ENCODE data around the gene SCN3B.
"Not testable (repeated sequence)": the region's sequence is repeated elsewhere in the genome, so short reads cannot be mapped to it uniquely, and the experiment has no call there.

Gene SCN3B, protein sequence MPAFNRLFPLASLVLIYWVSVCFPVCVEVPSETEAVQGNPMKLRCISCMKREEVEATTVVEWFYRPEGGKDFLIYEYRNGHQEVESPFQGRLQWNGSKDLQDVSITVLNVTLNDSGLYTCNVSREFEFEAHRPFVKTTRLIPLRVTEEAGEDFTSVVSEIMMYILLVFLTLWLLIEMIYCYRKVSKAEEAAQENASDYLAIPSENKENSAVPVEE

DNA sequence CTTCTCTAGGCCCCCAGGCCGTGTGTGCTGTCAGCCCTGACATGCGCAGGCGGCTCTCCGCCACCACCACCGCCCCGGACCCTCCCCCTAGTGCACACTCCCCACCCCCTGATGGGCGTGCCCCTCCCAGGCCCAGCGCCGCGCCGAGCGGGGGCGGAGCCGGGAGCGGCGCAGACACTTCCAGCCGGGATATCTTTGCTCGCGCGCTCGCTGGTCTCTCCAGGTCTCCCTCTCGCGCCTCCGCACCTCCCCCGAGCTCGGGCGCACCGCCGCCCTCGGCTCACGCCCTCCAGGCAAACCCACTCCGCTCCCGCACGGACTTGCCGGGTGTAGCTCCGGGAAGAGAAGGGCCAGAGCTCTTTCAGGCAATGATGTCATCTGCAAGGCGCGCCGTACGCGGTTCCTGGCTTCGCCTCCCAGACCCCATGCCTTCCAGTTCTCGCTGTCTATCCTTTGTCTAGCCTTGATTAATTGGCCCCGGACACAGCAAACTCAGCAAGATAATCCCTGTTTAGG lies at the start of gene SCN3B:
Gene SCN3B, minus strand, starts transcription at position 59 of the 516 bp plus-strand sequence. CDS start 823 bp downstream, outside the sequence.
- DNase-seq (ENCODE audit: low read depth), result peak; percentile 64

DNA sequence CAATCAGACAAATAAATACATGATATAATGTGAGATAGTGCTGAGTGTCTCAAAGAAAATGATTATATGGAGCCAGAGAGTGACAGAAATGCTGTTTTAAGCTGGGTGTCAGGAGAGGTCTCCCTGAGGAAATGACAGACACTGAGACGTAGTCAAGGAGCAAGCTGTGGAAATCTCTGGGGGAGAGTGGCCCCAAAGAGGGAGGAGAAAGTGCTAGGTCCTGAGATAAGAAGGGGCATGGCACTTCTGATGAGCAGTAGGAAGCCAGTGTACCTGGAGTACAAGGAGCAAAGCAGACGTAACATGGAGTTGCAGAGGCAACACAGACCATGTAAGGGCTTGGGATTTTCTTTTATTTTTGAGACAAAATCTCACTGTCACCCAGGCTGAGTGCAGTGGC lies 48.3 kb upstream of the SCN3B start:
- DNase-seq (ENCODE audit: low read depth), result no peak

DNA sequence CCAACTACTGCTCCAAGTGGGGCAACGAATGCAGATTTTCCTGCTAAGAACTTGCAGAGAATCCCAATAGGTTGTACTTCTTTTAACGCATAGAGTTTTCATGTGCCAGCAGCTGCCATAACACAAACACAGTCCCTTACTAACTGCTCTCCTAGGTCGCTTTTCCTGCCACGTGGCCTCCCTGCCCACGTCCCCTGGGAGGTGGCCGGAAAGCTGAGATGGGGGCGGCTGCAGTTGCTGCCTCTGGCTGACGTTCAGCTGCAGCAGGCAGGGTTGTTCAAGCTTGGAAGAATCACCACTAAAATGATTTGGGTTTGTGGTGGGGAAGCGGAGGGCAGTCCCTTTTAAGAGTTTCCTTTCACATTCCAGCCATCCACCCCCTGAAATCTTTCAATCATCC lies 47.7 kb upstream of the SCN3B start:
- DNase-seq (ENCODE audit: low read depth), result no peak

DNA sequence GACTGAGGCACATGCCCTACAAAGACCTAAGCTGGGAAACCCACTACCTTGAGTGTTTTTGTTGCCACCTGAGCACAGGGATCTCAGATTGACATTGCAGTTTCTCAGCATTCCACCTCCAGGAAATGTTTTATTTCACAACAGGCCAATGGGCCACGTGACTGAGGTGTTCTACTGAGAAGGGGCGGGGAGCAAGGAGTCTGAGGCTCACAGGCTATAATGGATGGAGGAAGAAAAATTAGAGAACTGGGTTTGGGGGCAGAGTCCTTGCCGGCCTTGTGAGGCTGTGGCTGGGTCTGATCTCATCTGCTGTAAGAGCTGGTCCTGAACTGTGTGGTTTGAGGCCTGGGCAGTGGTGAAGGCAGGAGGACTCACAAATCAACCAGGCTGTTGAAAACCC lies 46.3 kb upstream of the SCN3B start:
- DNase-seq (ENCODE audit: low read depth), result no peak

DNA sequence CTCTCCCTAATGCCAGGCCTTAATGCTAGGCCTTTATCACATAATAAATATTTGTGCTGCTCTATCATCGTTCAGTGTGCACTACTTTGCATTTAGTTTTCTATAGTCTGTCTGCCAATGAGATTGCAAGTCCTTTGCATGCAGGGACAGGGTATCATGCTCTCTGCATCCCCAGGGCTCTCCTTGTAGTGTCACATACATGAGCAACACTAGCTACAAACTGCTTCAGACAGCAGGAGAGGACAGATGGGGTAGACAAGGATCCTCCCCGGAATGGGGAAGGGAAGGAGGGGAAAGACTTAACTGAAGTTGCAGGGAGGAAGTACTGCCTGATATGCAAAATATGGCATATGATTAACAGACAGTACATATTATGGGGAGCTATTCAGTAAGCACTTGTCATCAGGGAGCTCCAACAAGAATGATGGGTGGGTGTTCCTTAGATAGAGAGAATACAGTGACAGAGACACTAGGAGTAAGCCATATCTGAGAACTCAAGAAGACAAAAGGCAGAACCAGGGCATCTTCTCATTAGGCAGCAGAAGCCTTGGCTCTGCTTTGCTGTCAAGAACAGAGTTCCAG lies 44.2 kb upstream of the SCN3B start:
- DNase-seq (ENCODE audit: low read depth), result no peak

DNA sequence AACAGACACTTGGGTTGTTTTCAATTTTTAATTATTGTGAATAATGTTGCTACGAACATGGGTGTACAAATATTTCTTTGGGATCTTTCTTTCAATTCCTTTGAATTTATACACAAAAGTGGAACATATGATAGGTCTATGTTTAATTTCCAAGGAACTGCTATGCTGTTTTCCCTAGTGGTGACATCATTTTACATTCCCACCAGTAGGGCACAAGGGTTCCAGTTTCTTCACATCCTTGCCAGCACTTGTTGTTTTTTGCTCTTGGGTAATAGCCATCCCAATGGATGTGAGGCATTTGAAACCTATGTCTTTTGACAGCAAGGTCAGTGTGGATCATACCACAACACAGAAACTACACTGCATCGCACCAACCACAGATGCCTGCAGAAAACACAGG lies 41.8 kb upstream of the SCN3B start:
- peak; percentile 18 for DNase-seq (ENCODE audit: low read depth)

DNA sequence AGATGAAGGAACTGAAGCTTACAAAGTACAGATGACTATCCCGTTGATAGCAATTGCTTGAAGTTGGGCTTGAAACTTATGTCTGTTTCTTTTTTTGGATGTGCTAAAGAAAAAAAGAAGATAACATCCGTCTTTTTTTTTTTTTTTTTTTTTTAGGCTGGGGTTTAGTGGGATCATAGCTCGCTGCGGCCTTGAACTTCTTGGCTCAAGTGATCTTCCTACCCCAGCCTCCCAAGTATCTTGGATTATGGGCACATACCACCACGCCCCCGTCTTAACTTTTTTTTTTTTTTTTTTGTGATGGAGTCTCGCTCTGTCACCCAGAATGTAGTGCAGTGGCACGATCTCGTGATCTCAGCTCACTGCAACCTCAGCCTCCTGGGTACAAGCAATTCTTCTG lies 40.8 kb upstream of the SCN3B start:
- DNase-seq (ENCODE audit: low read depth), result no peak

DNA sequence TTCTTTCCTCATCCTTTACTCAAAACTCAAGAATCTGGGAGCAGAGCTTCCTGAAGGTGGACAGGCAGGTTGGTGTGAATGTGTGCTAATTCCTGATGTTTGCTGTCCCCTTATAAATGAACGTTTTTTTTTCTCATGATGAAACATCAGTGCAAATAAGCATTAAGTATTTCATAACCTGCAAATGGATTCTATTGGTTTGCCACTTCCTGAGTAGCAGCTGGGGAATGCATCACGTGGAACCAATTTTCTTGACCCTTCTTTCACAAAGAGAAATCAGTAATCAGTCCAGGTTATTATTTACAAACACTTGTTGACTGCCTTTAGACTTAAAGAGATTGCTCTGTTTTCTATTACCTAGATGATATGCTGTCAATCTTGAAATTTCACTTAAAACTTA lies 40.1 kb upstream of the SCN3B start:
- DNase-seq (ENCODE audit: low read depth), result peak; percentile 11

DNA sequence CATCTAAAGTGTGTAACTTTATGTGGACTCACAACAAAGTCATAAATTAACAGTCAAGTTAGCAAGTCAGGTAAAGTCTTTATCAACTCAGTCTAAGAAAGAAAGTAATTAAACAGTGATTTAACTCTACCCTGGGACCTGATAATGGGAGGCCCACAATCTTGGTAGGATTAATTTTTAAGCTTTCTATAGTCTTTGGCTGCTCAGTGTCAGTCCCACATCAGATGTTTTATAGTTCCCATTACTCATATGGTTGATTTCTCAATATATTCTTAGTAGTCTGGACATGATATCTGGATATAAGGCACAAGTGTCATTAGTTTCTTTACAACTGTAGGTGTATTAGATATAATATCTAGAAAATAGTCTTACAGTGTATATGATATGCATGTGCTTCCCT lies 38.5 kb upstream of the SCN3B start:
- no peak for DNase-seq (ENCODE audit: low read depth)

DNA sequence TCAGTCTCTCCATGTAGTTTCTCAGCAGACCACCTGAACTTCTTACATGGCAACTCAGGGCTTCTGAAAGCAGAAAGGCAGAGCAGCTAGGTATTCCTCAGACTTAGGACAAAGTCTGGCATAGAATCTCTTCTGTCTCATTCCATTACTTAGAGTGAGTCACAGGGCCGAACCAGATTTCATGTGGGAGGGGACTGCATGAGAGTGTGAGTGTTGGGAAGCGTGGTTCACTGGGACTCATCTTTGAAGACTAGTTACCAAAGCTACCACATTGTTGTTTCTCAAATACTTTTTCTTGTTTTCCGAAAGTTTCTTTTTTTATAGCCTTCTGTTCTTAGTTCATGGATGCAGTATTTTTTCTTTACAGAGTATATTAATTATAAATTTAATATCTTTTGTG lies 36.1 kb upstream of the SCN3B start:
- DNase-seq (ENCODE audit: low read depth), result peak; percentile 41

DNA sequence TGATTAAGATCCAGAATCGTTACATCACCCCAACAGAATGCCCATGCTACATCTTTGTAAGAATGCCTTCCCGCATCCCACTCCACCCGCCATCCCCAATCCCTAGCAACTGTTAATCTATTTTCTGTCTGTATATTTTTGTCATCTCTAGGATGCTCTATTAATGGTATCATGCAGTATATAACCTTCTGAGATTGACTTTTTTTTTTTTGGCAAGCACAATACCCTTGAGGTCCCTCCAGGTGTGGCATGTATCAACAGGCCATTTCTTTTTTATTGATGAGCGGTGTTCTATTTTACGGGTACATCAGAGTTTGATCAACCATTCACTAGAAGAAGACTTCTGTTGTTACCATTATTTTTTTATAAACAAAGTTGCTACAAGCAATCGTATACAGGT lies 30.2 kb upstream of the SCN3B start:
- DNase-seq (ENCODE audit: low read depth), result no peak

DNA sequence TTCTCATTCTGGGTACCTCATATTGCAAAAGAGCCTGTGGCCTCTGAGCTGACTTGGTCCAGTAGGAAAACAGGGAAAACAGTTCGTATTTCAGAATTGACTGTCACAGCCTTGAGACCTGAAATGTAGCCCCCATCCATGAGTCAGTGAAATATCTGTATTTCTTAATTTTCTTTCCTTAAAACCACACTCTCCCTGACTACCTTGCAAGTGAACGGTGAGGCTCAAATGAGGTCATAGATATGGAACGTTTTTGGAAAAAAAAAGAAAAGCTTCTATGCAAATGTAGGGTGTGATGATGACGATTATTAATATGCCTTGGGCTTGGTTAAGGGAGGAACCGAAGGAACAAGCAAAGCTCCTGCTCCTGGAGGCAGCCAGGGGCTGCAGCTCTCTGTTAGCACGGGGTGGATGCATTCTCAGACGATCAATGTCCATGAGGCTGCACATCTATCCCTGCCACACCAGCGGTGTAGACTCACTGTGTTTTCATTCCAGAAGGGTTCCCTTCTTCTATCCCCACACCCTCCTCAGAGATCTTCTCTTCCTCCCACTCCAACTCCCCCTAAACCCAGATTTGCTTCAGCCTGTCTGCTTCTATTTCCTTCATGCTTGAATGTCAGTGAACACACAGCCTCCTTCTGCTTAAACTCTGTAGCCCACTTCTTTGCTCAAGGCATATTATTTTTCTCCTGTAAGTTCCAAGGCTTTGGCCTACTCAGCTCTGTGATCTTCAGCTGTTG lies 29.2 kb upstream of the SCN3B start:
- DNase-seq (ENCODE audit: low read depth), result no peak

DNA sequence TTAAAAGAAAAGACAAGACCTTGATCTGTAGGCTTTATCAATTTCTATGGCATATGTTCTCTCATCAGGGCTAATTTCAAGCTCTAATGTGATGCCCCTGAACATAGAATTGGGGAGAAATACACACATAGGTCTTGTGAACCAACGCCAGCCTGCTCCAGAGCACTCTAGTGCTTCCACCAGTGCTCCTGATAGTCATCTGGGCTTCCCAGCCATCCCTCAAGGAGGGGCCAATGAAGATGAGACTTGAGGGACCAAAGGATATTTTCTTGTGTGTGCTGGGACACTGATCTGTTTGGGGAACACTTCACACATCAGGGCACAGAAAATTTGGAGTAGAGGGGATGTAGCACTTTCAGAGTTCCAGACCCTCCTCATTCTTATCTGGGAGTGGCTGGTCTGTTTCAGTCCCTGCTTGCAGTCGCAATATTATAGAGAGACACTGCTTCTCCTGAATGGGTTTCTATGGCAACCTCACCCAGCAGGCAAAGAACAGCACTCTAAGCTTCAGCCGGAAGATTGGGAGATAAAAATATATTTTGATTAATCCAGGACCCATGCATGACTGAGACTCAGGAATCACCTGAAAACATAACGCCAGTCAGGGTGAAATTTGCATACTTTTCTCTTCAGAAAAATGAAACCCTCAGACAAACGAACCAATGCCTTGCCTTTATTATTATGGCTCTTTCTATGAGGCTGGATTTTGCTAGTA lies 28.4 kb upstream of the SCN3B start:
- no peak for DNase-seq (ENCODE audit: low read depth)

DNA sequence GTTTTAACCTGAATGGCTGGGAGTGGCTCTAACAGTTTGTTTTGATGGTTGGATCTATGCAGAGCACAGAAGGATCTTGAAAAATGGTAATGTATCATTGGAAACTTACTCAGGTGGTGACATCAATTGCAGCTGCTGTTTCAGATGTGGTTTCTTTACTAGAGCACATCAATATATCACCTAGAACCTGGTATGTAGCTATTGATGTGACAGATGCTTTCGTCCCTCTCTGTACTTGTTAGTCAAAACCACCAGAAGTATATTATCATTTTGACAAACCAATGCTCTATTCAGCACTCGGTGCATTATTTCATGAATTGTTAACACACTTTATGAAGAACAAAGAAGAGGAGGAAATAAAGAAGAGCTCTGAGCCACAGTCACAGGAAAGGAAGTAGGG lies 26.6 kb upstream of the SCN3B start:
- no peak for DNase-seq (ENCODE audit: low read depth)

DNA sequence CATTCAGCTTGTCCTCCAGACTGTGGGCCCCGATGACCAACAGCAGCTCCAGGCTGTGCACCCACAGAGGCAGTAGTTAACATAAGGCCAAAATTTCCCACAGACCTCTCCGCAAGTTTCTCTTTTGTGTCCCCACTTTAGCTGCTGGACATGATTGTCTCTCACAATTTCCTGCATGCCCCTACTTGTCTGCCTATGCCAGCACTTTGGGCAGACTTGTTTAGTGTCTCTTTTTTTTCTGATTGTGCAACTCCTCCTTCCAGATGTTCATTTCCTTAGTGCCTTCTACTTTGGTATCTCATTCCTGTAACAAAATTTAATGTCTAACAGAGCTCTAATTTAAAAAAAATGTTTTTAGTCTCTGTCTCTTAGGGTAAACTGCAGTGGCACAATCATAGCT lies 23.8 kb upstream of the SCN3B start:
- no peak for DNase-seq (ENCODE audit: low read depth)

DNA sequence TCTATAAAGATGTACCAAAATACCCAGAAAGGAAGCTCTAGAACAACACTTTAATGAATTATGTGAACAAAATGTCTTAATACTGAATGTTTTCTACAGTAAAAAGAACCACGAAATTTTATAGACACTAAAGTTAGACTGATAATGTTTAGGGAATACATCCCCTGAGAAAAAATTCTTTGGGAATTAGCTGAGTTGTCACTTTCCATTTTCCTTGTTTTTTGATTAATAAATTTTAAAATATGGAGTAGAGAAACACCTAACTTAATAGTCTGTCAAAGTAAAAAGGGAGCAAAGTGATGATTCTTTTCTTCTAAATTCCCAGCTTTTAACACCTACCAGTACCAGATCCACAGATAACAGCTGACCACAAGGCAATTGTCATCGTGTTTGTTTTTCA lies 23.1 kb upstream of the SCN3B start:
- no peak for DNase-seq (ENCODE audit: low read depth)

DNA sequence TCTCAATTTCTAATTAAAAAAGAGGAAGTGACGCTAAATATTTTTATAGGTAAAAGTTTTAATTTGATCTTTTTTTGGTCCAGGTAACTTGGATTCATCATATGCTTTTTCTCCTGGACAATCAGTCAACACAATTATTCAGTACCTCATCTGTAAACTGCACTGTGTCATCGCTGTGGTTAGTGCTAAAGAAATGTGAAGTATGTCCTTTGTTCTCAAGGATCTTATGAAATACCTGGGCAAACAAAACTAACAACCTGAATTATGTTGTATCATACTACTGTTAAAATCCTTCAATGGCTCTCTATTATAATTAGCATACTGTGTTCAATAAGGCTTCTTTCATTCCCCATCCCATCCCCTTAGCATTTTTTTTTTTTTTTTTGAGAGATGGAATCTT lies 19.9 kb upstream of the SCN3B start:
- no peak for DNase-seq (ENCODE audit: low read depth)

DNA sequence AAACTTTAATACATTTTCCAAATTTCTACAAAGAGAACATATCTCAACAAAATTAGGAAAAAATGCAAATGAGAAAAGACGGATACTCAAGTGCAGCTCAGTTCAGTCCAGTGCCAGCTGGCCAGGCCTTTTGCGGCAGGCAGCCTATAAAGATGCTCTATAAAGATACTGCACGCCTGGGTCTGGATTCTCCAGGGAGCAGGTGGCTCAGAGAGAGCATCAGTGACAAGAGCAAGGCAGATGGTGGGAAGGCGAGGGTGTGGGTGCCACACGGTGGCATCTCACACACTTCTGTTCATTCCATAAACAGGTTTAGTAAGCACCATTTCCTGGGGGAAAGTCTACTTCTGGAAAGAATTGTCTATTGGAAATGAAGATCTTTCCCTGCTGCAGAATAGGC lies 18.1 kb upstream of the SCN3B start:
- no peak for DNase-seq (ENCODE audit: low read depth)

DNA sequence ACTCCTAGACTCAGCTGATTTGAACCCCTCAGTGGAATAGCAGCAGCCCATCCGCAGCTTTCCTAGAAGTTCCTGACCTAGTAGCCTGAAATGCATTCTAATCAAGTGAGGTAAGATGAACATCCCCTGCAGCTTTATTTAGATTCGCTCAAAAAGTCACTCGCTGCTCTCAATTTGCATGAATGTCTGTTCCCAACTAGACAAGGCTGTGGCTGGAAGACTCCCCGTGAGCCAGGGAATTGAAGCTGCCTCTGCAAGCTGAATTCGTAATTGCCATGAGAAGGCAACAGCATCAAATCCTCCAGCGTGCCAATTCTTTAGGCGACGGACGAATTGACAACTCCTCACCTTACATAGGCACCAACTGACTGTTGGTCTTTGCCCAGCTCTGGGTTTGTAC lies 17.1 kb upstream of the SCN3B start:
- no peak for DNase-seq (ENCODE audit: low read depth)

DNA sequence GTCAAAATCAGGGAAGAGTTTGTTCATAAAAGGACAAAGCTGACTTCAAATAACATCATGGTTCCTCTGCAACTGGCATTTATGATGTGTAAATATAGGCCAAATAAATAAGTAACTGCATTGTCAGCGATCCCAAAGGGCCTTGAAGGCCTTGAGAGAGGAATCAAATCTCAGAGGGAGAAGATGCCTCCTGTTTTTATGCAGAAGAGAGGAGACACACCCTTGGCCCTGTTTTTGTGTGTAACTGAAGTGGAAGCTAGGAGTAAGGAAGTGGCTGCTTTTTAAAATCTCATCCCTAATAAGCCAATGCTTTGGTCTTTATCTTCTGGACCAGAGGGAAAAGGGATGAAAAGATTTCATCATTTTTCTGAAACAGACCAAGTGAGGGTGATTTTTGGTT lies 15.7 kb upstream of the SCN3B start:
- DNase-seq (ENCODE audit: low read depth), result no peak

DNA sequence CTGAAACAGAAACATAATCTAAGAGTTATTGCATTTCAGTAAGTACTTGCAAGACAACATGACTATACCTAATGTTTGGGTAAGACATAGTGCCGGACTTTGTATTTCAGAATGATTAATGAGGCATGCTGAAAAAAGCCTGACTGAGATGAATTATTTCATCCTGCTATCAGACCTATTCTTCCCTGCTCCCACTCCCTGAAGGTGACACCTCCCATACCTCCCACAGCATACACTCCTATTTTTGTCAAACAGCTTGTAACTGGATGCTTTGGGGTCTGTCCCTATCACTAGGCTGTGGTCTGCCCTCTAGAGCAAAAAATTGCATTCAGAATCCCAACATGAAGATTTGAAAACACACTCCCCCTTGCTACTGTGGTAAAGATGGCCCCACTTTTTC lies 10.9 kb upstream of the SCN3B start:
- DNase-seq (ENCODE audit: low read depth), result no peak

DNA sequence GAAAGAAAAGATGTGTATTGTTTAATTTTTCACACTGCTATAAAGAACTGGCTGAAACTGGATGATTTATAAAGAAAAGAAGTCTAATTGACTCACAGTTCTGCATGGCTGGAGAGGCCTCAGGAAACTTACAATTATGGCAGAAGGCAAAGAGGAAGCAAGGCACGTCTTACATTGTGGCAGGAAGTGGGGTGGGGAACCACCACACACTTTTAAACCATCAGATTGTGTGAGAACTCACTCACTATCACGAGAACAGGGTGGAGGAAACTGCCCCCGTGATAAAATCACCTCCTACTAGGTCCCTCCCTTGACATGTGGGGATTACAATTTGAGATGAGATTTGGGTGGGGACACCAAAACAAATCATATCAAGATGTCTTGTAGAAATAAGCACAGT lies 5.5 kb upstream of the SCN3B start:
- not testable (repeated sequence) for DNase-seq (ENCODE audit: low read depth)

DNA sequence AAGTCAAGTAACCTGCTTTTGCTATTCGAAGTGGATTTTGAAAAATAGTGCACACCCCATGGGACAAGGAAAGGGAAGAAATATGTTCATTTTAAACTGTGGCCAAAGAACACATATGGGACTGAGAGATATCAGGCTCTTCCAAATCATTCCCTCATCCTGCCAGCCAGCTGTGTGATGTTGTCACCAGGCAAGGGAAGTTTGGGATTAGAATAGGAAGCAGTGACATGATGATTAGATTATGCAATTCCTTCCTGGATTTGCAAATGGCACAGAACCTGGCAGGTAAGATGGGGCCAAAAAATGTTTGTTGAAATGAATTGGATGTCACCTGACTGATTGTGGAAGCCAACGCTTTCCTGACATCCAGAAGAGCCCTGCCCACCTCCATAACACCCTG lies 4.9 kb upstream of the SCN3B start:
- DNase-seq (ENCODE audit: low read depth), result no peak

Data from EH (cell line).